ENCODE measurements around the gene CLIP1.

Gene CLIP1

GRCh38 chr12:122459211-122459610 lies 36.7 kb upstream of the CLIP1 start:
- no peak overlapping the region for H3K4me3 ChIP-seq (ENCODE audit: low read depth, low read length, poor library complexity, severe bottlenecking)
- no peaks in the 10 kb centered on the region for H3K9me2 ChIP-seq (ENCODE audit: low read depth, low read length)
- H4K20me1 ChIP-seq (ENCODE audit: insufficient read depth, low read length): no peaks in the 10 kb centered on the region
- H3K27ac ChIP-seq (ENCODE audit: low read depth, low read length, poor library complexity, severe bottlenecking): no peak overlapping the region
- H3K4me1 ChIP-seq (ENCODE audit: insufficient read depth, low read length, severe bottlenecking): no peaks in the 10 kb centered on the region
- H2AFZ ChIP-seq (ENCODE audit: low read length): no peak overlapping the region
- H3K27me3 ChIP-seq (ENCODE audit: insufficient read depth, low read length): no peaks in the 10 kb centered on the region
- H3K9ac ChIP-seq (ENCODE audit: low read length): no peak overlapping the region
- no peaks in the 10 kb centered on the region for H3K9me3 ChIP-seq (ENCODE audit: low read length)
- no peaks in the 10 kb centered on the region for H3F3A ChIP-seq (ENCODE audit: insufficient read depth, low read length)
- TF ChIP-seq CTCF (IDR thresholded peaks at IDR 0.05; ENCODE audit: low read length) (no peak), EZH2 (IDR thresholded peaks at IDR 0.05; ENCODE audit: borderline replicate concordance, low read length) (no peak)
- H3K79me2 ChIP-seq (ENCODE audit: insufficient read depth, low read length): no peaks in the 10 kb centered on the region
- H3K4me2 ChIP-seq (ENCODE audit: low read length): no peak overlapping the region
- no peaks in the 10 kb centered on the region for H3K36me3 ChIP-seq (ENCODE audit: insufficient read depth, low read length)

GRCh38 chr12:122458105-122459035 lies 35.9 kb upstream of the CLIP1 start:
- Histone ChIP-seq H4K20me1 (ENCODE audit: insufficient read depth, low read length) (no peaks in the 10 kb centered on the region), H3K79me2 (ENCODE audit: insufficient read depth, low read length) (no peaks in the 10 kb centered on the region), H3K4me2 (ENCODE audit: low read length) (no peak overlapping the region), H3K9ac (ENCODE audit: low read length) (no peak overlapping the region), H3K9me3 (ENCODE audit: low read length) (no peaks in the 10 kb centered on the region), H2AFZ (ENCODE audit: low read length) (no peak overlapping the region), H3K27me3 (ENCODE audit: insufficient read depth, low read length) (no peaks in the 10 kb centered on the region), H3K4me1 (ENCODE audit: insufficient read depth, low read length, severe bottlenecking) (peaks cover 8% of the 10 kb centered on the region), H3F3A (ENCODE audit: insufficient read depth, low read length) (no peaks in the 10 kb centered on the region), H3K9me2 (ENCODE audit: low read depth, low read length) (no peaks in the 10 kb centered on the region), H3K4me3 (ENCODE audit: low read depth, low read length, poor library complexity, severe bottlenecking) (no peak overlapping the region), H3K27ac (ENCODE audit: low read depth, low read length, poor library complexity, severe bottlenecking) (no peak overlapping the region), H3K36me3 (ENCODE audit: insufficient read depth, low read length) (no peaks in the 10 kb centered on the region)
- TF ChIP-seq EZH2 (IDR thresholded peaks at IDR 0.05; ENCODE audit: borderline replicate concordance, low read length) (no peak), CTCF (IDR thresholded peaks at IDR 0.05; ENCODE audit: low read length) (no peak)

- no peaks in the 10 kb centered on the region for H3K9me2 ChIP-seq (ENCODE audit: low read depth, low read length)
- TF ChIP-seq CTCF (IDR thresholded peaks at IDR 0.05; ENCODE audit: low read length) (no peak), EZH2 (IDR thresholded peaks at IDR 0.05; ENCODE audit: borderline replicate concordance, low read length) (no peak)
- no peaks in the 10 kb centered on the region for H3K9me3 ChIP-seq (ENCODE audit: low read length)
- no peaks in the 10 kb centered on the region for H3K36me3 ChIP-seq (ENCODE audit: insufficient read depth, low read length)
- H3K27ac ChIP-seq (ENCODE audit: low read depth, low read length, poor library complexity, severe bottlenecking): no peak overlapping the region
- H3F3A ChIP-seq (ENCODE audit: insufficient read depth, low read length): no peaks in the 10 kb centered on the region
- H3K4me3 ChIP-seq (ENCODE audit: low read depth, low read length, poor library complexity, severe bottlenecking): no peak overlapping the region
- H3K79me2 ChIP-seq (ENCODE audit: insufficient read depth, low read length): no peaks in the 10 kb centered on the region
- no peak overlapping the region for H3K4me2 ChIP-seq (ENCODE audit: low read length)
- no peaks in the 10 kb centered on the region for H4K20me1 ChIP-seq (ENCODE audit: insufficient read depth, low read length)
- no peaks in the 10 kb centered on the region for H3K27me3 ChIP-seq (ENCODE audit: insufficient read depth, low read length)
- peaks cover 16% of the 10 kb centered on the region for H3K4me1 ChIP-seq (ENCODE audit: insufficient read depth, low read length, severe bottlenecking)
- no peak overlapping the region for H3K9ac ChIP-seq (ENCODE audit: low read length)
- no peak overlapping the region for H2AFZ ChIP-seq (ENCODE audit: low read length)
Observed at GRCh38 chr12:122457627-122458026, 35.2 kb upstream of the CLIP1 start.
